CD4-positive, alpha-beta T cell (primary cell): Measurements from ENCODE around the gene DMXL2. TPM values are rescaled to one million over a fixed set of nuclear protein-coding genes. Genes with fewer than 3 reads are reported as not detected.
A peak's percentile ranks its signal among the peaks of the same experiment; 100 is the strongest.

Experiments used
- ATAC-seq: fragments of 200-7000 bp; cut with Tn5 transposase; one replicate; pipeline ENCODE4 v1.10.0; 2022; ENCODE audit warnings: mild to moderate bottlenecking; ENCODE audit not compliant: poor library complexity
- CTCF ChIA-PET: fragments of 350-600 bp; sonication (Branson Sonifier 250); formaldehyde crosslinking; loops from one replicate; lab custom pipeline; 2021; ENCODE audit warnings: antibody characterized with exemption, inconsistent platforms; lab: Charles Lee
- POLR2A ChIA-PET: fragments of 350-600 bp; sonication (Branson Sonifier 250); formaldehyde crosslinking; loops from one replicate; lab custom pipeline; 2021; ENCODE audit warnings: antibody characterized with exemption, inconsistent platforms; lab: Charles Lee
- DNase-seq, 14 experiments: peaks; one replicate each; pipeline ENCODE4 v3.0.0-alpha.2; 2013 to 2020; ENCODE audit warnings: mixed read lengths in 2 of 14
- H3K27ac ChIP-seq, 2 donors: one replicate each; pipeline versions ENCODE4 v1.5.1 to v1.7.0; 2013; ENCODE audit warnings: low read length in 2 of 2, low read depth in 1 of 2, mild to moderate bottlenecking in 1 of 2
- H3K27me3 ChIP-seq, 2 experiments: 1 replicate in 1 of 2; 2 replicates in 1 of 2; pipeline versions ENCODE4 v1.6.1 to v1.7.0; 2013; ENCODE audit warnings: low read length in 2 of 2, control low read depth in 1 of 2, mild to moderate bottlenecking in 1 of 2, moderate library complexity in 1 of 2; ENCODE audit not compliant: insufficient read depth in 2 of 2, control insufficient read depth in 1 of 2
- H3K36me3 ChIP-seq: one replicate; pipeline ENCODE4 v1.6.1; 2013; ENCODE audit warnings: low read length, control low read depth; ENCODE audit not compliant: insufficient read depth
- H3K4me1 ChIP-seq: one replicate; pipeline ENCODE4 v1.6.1; 2013; ENCODE audit warnings: low read length, control low read depth; ENCODE audit not compliant: insufficient read depth
- H3K4me3 ChIP-seq: one replicate; pipeline ENCODE4 v1.5.1; 2013; ENCODE audit warnings: mild to moderate bottlenecking, low read length, moderate library complexity
- H3K9me3 ChIP-seq, 2 experiments: 1 replicate in 1 of 2; 2 replicates in 1 of 2; pipeline versions ENCODE4 v1.6.1 to v1.7.0; 2013; ENCODE audit warnings: low read length in 2 of 2, mild to moderate bottlenecking in 2 of 2, control low read depth in 1 of 2, moderate library complexity in 1 of 2; ENCODE audit not compliant: control insufficient read depth in 1 of 2, insufficient read depth in 1 of 2
- H3K27ac Mint-ChIP-seq: one replicate; pipeline ENCODE4 v1.8.0; 2020; ENCODE audit warnings: mixed read lengths
- H3K27me3 Mint-ChIP-seq: one replicate; pipeline ENCODE4 v1.8.0; 2021; ENCODE audit warnings: mixed read lengths
- H3K36me3 Mint-ChIP-seq: one replicate; pipeline ENCODE4 v1.8.0; 2021; ENCODE audit warnings: low read depth, mixed read lengths
- H3K4me1 Mint-ChIP-seq: one replicate; pipeline ENCODE4 v1.8.0; 2021; ENCODE audit warnings: low read depth, mixed read lengths
- H3K4me3 Mint-ChIP-seq: one replicate; pipeline ENCODE4 v1.8.0; 2020; ENCODE audit warnings: mild to moderate bottlenecking, mixed read lengths
- H3K9me3 Mint-ChIP-seq: one replicate; pipeline ENCODE4 v1.8.0; 2020; ENCODE audit warnings: mixed read lengths
- CTCF ChIP-seq: fragments of 200-600 bp; IDR thresholded peaks from one replicate; pipeline ENCODE4 v1.8.0; 2022; ENCODE audit warnings: antibody characterized with exemption, mild to moderate bottlenecking
- intact Hi-C, 2 experiments: fragments of 100-400 bp; cut with DNase I in 1 of 2; cut with micrococcal nuclease in 1 of 2; formaldehyde crosslinking; loops; one replicate each; pipeline versions ENCODE4 v1.15.1 to v1.9.0; 2023 to 2025; cut with DNase I, micrococcal nuclease
- total RNA-seq, 174 experiments: library from RNA in 2 of 174; stranded (reverse) in 2 of 174; gene quantifications; one replicate each; pipeline ENCODE4 v1.2.3 and lab custom pipeline; 2021 to 2026

Gene DMXL2
- total RNA-seq, 2 experiments from 2014 or later, result 4.7 to 5.5 TPM

DNA sequence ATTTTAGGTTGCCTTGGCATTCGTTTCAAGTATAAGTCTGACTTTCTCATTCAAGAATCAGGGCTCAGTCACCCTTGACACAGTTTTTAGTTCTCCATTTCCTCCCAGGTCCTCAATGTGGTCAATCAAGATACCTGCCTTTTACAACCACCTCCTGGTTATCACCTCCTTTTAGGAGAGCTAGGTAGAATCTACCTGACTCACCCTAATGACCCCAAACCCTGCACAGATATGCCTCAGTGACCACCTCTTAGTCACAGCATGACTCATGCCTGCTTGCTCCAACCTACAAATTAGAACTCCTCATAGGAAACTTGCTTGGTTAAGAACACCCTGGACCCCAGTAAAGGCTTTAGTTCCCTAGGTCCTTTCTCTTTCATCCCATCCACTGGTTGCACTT, 22.5 kb downstream of the DMXL2 start:
- H3K27ac Mint-ChIP-seq, result no peak overlapping the region
- H3K4me3 ChIP-seq, result no peak overlapping the region
- peaks cover 4% of the 10 kb centered on the region for H3K36me3 Mint-ChIP-seq
- H3K9me3 Mint-ChIP-seq, result no peaks in the 10 kb centered on the region
- H3K27me3 ChIP-seq, result peaks cover 0 to 3% of the 10 kb centered on the region in 2 experiments
- no peaks in the 10 kb centered on the region for H3K27me3 Mint-ChIP-seq
- no peaks in the 10 kb centered on the region for H3K4me1 ChIP-seq
- TF ChIP-seq CTCF, result no peak
- H3K9me3 ChIP-seq, result no peaks in the 10 kb centered on the region
- H3K4me1 Mint-ChIP-seq, result no peaks in the 10 kb centered on the region
- ATAC-seq, result no peak
- H3K27ac ChIP-seq, result no peak overlapping the region
- intact Hi-C loops, result no loop called here
- ChIA-PET POLR2A (no interaction called here), CTCF (no interaction called here)
- H3K4me3 Mint-ChIP-seq, result no peak overlapping the region
- DNase-seq, result peak in 1 of 14 experiments; percentile 33
- no peaks in the 10 kb centered on the region for H3K36me3 ChIP-seq

GRCh38 chr15:51589881-51590568, 32.5 kb downstream of the DMXL2 start:
- TF ChIP-seq CTCF, result no peak
- Mint-ChIP-seq H3K36me3 (peaks cover 52% of the 10 kb centered on the region), H3K4me3 (no peak overlapping the region), H3K4me1 (no peaks in the 10 kb centered on the region), H3K27ac (no peak overlapping the region), H3K27me3 (no peaks in the 10 kb centered on the region), H3K9me3 (peaks cover 12% of the 10 kb centered on the region)
- Histone ChIP-seq H3K9me3 (peaks cover 0 to 13% of the 10 kb centered on the region in 2 experiments), H3K27ac (no peak overlapping the region), H3K4me3 (no peak overlapping the region), H3K4me1 (no peaks in the 10 kb centered on the region), H3K27me3 (no peaks in the 10 kb centered on the region), H3K36me3 (no peaks in the 10 kb centered on the region)
- ATAC-seq (no peak), DNase-seq (peak in 1 of 14 experiments; percentile 3)
- intact Hi-C loops, result no loop called here
- ChIA-PET CTCF (no interaction called here), POLR2A (no interaction called here)

GRCh38 chr15:51588966-51589365, 33.6 kb downstream of the DMXL2 start:
- intact Hi-C loops, result no loop called here
- no peaks in the 10 kb centered on the region for H3K27me3 Mint-ChIP-seq
- no peaks in the 10 kb centered on the region for H3K4me1 Mint-ChIP-seq
- CTCF ChIA-PET, result no interaction called here
- H3K36me3 ChIP-seq, result no peaks in the 10 kb centered on the region
- no peak overlapping the region for H3K4me3 ChIP-seq
- ATAC-seq, result no peak
- H3K27ac ChIP-seq, result no peak overlapping the region
- H3K36me3 Mint-ChIP-seq, result peaks cover 52% of the 10 kb centered on the region
- no peak overlapping the region for H3K4me3 Mint-ChIP-seq
- DNase-seq, result peak in 2 of 14 experiments; percentile 4 to 15
- H3K27me3 ChIP-seq, result no peaks in the 10 kb centered on the region
- no peak overlapping the region for H3K27ac Mint-ChIP-seq
- TF ChIP-seq CTCF, result no peak
- peaks cover 0 to 13% of the 10 kb centered on the region in 2 experiments for H3K9me3 ChIP-seq
- H3K9me3 Mint-ChIP-seq, result peaks cover 12% of the 10 kb centered on the region
- H3K4me1 ChIP-seq, result no peaks in the 10 kb centered on the region
- POLR2A ChIA-PET, result no interaction called here
